ENCODE results near the gene KIF25.

KIF25 gene

DNA sequence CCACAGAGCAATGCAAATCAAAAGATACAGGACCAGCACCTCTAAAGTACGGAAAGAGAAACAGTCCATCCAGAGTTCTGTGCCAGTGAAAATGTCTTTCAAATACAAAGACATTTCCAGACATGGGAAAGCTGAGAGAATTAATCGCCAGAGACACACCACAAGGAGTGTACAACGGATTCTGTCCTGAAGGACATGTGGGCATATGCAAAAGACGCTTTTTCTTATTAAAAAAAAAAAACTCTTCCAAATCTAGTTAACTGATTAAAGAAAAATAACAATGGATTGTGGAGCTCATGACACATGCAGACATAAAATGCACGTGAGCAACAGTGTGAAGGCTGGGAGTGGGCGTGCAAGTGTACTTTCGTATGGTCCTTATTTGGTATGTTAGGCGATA is 22.8 kb downstream of the KIF25 start:
- no peak for DNase-seq

DNA sequence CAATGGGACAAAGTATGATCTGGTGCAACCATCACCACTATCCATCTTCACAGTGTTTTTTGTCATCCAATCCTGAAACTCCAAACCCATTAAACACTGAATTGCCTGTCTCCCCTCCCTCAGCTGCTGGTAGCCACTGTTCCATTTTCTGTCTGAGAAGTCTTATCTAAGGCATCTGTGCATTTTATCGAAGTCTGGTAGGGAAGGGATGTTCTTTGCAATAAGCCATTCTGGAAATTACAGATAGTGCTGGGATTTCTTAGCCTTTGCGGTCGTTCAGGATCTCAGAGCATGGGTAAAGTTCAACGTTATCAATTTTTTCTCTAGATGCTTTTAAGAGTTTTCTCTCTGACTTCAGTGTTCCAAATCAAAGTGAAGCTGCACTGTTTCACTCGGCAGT is 24.1 kb downstream of the KIF25 start:
- DNase-seq, result no peak

DNA sequence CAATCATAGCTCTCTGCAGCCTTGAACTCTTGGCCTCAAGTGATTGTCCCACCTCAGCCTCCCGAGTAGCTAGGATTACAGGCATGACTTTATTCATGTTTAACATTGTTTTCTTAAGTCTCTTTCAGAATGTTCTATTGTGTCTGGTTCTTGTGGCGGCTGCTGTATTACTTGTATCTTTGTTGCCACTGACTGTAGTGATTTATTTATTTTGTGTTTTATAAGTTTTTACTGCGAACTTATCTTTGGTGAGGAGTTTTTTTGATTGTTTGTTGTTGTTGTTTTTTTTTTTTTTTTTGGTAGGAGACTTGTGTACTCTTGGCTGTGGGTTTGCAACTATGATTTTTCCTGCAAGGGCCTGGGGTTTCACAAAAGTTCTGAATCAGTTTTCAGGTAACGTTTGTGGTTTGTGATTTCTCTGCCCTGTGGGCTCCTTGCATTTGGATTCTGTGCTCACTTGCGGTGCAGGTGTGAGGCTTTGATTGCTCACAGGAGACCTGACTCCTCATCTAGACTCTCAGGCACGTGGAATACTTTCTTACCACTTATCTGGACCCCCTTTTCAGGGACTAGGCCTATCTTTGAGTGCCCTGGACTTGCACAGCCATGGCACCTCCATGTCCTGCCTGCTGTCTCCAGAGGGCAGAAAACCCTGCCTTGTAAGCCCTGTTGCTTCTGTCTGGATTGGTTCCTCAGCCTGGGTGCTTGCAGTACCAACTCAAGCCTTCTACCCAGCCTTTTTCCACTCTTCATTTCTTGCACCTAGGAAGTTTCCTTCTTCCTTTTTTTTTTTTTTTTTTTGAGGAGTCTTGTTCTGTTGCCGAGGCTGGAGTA is 25.2 kb downstream of the KIF25 start:
- DNase-seq, result no peak

DNA sequence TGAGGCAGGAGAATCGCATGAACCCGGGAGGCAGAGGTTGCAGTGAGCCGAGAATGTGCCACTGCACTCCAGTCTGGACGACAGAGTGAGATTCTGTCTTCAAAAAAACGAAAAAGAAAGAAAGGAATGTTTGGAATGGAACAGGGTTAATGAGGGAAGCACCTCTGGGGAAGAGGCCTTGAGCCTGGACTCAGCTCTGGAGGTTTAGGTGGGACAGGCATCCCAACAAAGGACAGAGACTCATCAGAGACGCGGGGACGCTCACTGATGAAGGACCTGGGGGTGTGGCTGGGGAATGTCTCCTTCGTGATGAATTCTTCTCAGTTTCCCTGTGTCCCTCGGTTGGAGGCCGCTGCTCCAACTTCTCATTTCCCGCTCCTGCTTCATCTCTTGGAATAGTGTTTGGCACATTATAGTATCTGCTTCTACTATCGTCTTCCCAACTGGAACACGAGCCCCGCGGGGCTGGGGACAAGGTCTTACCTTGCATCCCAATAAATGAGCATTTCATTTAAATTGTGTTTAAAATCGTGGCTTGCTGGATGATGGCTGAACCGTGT is 27.6 kb downstream of the KIF25 start:
- no peak for DNase-seq

DNA sequence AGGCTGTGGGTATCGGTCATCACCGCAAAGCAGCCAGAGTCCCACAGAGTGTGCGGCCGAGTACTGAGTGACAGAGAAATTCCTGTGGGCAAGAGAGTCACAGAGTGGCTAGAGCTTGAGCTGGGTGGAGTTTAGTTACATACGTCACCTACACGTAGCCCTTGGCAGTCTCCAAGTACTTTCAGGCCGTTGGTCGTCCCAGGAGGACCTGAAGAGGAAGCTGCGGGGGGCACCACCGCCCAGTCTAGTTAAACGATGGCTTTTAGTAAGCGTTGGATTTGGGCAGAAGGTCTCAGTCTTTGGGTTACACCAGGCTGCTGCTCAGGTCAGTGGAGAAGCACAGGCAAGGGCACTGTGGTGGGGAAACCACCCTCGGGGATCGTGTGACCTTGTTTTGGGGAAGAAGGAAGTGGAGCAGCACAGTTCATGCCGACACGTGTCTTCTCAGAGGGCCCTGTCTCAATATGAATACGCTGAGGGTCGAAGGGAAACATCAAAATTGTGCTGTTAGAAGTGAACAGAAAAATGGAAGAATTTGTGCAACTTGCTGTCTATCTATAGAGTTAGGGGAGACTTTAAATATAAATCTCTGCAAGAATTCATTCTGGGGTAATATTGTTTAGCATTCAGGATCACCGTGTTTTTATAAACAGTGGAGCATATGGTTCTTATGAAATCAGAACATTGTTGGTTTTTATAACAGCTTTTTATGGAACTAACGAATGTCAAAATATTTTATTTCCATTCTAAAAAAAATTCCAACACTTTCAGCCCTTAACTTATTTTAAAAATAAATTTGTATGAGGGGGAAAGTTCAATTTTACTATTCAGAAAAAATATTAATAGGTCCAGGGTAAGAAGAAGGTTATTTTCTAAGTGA is 28.6 kb downstream of the KIF25 start:
- no peak for DNase-seq

DNA sequence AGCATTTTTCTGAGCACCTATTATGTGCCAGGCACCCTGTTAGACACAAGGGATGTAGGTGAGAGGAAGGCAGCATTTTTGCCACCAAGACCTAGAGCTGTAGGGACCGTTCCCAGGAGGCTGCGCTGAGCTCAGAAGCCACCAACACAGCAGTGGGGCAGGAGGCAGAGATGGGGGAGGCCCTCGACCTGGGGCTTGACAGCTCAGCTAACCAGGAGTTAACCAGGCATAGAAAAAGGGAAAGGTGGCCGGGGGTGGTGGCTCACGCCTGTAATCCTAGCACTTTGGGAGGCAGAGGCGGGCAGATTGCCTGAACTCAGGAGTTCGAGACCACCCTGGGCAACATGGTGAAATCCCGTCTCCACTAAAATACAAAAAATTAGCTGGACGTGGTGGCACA is 29.5 kb downstream of the KIF25 start:
- no peak for DNase-seq

DNA sequence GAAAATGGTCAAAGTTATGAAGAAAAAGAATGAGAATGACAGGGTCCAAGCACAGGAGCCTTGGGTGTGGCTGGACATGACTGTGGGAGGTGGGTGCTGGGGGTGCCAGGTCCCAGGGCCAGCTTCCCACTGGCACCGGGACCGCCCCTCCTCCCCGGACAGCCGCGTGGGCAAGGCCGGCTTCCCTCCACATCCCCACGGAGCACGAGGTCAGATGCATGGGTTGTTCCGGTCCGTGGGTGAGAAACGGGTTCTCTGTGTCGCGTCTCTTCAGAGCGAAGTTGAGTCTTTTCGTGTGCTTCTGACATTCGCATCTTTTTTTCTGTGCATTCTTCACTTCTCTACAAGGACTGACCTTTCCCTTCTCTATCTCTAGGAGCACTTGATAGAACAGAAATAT is 30.1 kb downstream of the KIF25 start:
- DNase-seq, result no peak

DNA sequence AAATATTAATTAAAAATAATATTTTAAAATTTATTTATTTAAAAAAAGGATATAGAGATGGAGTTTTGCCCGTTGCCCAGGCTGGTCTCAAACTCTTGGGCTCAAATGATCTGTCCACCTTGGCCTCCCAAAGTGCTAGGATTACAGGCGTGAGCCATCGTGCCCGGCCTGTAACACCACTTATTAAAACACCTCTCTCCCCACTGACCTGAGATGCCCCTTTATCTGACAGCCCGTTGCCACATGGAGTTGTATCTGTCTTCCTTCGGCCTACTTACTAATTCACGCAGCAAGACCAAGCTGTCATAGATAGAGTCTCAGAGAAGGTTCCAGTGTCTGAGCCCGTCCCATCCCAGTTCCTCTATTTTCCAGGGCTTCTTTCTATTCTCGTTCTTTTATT is 30.7 kb downstream of the KIF25 start:
- DNase-seq, result no peak

DNA sequence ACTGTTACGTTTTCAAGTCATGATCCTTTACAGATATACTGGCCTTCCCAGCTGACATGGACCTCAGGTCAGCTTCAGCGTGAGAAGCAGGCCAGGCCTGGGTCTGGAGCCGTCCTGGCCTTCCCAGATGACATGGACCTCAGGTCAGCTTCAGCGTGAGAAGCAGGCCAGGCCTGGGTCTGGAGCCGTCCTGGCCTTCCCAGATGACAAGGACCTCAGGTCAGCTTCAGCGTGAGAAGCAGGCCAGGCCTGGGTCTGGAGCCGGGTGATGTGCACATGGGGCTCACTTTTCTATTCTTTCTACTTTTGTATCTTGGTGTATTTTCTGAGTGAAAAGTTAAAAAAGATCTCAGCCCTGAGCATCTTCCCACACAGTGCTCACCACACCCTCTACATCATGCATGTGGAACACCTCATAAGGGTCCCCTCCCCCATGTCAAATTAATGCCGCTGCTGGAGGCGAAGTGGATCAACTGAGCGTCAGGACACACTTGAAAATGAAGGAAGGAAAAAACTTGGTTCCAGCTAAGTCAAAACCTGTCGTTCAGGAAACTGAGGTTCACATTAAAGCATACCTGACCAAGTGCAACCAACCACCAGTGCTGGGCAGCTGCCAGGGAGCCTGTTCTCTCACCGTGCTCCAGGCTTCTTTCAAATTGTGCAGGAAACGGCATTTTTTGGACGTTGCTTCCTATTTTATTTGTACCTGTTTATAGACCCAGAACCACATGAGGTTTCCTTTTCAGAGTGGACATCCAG is 32.2 kb downstream of the KIF25 start:
- DNase-seq, result no peak

DNA sequence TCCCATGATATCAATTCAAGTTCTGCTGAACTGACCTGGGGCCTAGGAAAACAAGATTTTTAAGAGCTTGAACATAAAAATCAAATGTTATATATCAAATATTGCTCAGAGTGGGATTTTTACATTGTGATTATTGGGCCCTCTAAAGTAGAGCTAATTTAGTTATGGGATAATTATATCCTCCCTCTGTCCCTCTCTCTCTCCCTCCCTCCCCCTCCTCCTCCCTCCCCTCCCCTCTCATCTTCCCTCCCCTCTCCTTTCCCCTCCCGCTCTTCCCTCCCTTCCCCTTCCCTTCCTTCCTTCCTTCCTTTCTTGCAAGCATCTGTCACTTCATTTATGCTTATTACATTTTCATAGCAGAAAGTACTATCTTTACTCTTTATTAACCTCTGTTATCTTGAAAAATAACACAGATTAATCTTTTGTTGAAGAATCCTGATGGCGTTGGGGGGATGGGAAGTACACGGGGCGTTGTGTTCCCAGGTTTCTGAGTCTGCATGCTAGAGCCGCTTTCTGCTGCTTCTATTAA is 32.8 kb downstream of the KIF25 start:
- no peak for DNase-seq

DNA sequence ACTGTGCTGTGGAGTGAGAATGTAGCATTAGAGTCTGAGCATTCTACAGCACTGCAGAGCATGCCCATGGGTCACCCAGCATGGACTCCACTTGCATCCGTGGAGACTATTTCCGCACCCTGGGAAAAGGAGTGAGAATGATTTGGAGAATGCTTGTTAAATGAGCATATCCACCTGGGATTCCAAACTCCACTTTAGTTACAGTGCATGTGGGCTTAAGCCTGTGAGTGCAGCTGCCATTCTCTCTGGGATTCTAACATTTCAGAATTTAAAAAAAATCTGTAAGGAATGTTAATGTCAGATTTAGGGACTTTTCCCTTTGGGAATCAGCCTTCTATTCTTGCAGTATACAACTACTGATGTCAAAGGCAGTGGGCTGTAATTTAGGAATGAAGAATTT is 33.4 kb downstream of the KIF25 start:
- no peak for DNase-seq

DNA sequence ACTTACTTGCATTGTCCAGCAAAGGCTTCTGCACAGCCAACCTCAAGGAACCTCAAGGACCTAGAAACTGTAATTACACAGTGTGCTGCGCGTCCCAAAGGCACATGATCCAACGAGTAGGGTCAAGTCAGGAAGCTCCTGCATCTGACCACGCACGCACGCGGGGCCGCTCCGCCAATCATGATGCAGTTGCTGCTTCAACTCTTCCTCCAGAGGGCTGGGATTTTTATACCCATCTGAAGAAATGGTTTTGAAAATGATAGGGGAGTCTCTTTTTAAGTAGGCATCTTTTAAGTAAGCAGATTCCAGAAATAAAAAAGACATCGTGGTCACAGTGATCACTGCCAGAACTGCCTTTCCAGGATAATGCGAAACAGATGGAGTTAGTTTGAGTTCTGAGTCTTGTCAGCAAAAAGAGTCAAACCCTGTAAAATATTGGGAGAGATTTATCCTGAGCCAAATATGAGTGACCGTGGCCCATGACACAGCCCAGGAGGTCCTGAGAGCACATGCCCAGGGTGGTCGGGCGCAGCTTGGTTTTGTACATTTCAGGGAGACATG is 34.0 kb downstream of the KIF25 start:
- no peak for DNase-seq

DNA sequence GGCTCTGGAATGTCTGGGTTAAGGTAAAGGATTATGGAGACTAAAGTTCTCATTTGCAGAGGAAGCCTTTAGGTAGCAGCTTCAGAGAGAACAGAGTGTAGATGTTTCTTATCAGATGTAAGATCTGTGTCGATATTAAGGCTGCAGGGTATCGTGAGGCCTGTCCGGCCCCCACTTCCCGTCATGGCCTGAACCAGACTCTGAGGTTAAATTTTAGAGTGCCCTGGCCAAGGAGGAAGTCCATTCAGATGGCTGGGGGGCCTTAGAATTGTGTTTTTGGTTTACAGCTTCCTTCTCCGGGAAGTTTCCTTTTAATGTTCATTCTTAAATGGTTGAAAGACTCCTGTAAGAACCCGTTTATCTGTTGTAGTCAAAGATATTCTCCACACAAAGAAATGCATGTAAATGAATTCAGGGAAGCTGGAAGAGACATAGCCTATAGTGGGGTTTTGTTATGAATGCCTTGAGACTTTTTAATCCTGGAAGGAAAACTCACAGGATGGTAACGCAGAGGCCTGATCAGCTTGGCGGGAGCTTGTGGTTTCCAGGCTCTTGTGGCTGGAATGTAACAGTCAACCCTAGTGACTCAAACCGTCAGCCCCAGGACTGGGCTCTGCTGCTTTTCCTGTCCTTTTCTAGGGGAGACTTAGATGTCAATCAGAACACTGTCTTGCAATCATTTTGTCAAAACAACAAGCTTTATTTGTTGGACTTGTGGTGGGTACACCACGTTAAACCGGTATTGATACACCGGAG is 34.7 kb downstream of the KIF25 start:
- DNase-seq, result no peak

DNA sequence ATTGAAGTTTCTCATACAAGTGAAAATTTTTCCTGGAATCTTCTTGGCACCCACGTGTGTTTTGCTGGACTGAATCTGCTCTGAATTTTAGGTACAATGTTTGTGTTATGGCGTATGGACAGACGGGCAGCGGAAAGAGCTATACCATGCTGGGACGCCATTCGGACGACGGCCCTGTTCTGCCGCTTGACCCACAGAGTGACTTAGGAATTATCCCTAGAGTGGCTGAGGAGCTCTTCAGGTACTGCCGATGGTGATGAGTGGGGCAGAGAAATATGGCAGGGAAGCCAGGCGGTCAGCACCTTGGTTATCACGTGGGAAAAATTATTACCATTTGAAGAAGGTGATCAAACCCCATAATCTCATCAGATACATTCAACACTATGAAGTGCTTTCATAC is 36.3 kb downstream of the KIF25 start:
- no peak for DNase-seq

DNA sequence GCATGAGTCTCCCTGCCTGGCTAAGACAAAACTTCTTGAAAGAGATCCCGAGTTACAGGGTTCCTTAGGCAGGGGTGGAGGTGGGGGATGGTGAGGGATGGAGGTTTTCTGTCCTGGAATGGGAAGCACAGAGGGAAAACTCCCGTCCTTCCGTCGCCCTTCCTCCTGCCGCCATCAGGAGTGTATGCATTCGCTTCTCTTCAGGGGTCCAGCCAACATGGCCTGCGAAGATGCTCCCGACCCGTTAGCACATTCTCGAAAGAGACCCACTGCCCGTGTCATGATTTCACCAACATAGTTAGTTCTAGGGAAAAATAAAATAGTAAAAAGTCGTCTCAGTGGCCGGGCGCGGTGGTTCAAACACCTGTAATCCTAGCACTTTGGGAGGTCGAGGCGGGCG is 37.1 kb downstream of the KIF25 start:
- no peak for DNase-seq

DNA sequence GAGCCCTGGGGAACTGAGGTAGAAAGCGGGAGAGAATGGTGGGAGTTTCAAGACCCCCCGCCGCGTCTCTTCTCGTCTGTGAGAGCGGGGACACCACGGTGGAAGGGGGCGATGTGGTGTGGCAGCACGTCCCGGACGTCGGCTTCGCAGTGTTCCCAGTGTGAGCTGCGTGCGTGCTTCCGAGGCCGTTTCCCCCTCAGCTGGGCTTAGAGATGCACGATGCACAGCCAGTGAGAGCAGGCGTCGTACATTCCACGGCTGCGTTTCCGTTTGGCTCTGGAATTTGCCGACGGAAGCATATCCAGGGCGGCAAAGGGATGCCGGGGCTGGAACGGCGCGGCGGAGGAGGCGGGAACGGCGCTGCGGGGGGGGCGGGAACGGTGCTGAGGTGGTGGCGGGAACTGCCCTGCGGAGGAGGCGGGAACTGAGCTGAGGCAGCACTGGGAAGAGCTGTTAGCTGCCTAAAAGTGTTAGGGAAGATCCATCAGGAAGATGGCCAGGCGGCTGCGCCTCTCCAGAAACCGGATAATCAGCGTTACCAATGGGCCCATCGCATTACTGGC is 37.7 kb downstream of the KIF25 start:
- DNase-seq, result peak; percentile 6

DNA sequence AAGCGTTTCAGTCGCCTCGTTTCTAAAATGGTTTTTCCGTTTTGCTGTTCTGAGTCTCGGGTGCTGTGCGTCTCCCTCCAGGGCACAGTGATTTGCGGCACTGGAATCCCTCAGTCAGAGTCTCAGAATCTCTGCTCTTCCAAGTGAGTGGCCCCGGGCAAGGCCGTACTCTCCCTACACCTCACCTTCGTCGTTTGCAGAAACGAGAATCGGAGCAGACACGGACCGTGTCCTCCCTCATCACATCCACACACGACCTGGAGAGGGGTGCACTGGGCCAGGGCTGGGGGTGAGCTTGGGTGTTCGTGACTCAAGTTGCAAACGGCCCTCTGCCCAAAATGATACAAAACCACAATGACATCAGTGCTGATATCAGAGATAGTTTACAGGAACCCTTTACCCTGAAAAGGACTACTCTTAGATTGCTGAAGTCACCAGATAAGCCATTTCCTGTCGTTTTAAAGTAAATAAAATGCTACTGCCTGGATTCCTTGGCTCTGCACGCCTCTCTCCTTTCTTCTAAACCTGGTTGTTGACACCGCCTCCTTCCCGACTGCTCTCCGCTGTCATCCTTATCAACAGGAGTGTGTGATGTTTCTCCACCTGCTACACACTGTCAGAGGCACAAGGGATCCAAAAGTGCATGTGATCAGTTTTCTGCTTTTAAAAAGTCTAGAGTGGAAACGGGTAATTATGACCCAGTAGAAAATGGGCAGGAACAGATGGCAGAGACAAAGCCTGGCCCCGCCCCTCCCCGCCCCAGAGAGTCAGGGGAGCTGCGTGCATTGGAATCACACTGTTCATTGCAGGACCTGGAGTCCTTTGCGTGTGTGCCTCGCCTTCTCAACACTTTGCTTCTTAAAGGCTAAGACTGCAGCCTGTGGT is 38.4 kb downstream of the KIF25 start:
- no peak for DNase-seq

DNA sequence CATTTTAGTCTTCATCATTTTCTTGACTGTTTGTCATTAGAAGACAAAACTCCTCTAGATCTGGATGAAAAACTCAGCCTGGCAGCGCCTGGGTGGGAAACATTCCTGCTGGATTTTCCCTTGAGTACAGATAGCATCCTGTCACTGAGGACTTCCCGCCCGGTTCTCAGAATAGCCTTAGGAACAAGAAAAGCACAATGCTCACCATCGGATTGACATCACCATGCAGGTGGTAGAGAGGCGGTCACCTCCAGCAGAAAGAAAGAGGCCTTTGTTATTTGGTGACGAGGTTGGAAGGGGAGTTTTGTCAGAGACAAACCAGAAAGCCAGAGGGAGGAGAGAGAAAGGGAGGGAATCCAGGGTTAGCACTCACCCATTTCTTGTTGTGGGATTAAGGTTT is 39.8 kb downstream of the KIF25 start:
- no peak for DNase-seq

DNA sequence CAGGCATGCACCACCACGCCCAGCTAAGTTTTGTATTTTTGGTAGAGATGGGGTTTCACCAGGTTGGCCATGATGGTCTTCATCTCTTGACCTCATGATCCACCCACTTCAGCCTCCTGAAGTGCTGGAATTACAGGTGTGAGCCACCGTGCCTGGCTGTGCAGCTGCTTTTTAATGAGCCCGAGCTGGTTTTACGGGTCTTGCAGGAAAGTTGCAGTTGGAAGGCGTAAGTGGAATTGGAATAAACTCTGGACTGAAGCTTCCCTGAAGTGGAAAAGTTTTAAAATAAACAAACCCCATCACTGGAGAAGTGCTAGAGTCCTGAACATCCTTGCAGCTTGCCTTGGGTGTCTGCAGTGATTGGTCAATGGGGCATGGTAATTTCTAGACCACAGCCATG is 40.4 kb downstream of the KIF25 start:
- DNase-seq, result no peak

DNA sequence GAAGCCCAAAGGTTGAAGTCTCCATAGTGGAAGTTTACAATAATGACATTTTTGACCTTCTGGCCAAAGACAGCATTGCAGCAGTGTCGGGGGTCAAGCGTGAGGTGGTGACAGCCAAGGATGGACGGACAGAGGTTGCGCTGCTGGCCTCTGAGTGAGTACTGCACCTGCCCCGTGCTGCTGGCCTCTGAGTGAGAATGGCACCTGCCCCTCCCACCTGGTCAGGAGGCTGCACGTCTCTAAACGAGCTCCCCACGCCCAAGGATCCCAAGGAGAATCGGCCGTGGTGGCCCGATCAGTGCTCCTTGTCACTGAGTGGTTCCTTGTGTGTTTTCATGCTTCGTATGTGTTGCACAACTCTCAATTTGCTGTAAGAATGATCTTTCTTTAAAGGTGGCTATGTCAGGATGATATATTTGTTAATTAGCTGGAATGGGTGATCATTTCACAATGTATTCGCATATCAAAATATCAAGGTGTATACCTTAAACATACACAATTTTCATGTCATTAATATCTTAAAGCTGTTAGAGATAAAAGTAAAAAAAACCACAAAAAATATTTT is 41.2 kb downstream of the KIF25 start:
- no peak for DNase-seq

All from NCI-H1694 (cell line).